DOHH2 (cell line): Measurements from ENCODE around the gene TDRD12.

Experiments
- H3F3A ChIP-seq: fragments of 200-600 bp; sonication (generic), shearing (Covaris generic); 2 replicates; pipeline ENCODE4 v1.6.0; 2016; ENCODE audit warnings: antibody characterized with exemption, mild to moderate bottlenecking; ENCODE audit not compliant: control insufficient read depth, insufficient read depth
- H3K27ac ChIP-seq: fragments of 200-600 bp; sonication (generic); 2 replicates; pipeline ENCODE4 v1.5.1; 2014; ENCODE audit warnings: low read depth, mild to moderate bottlenecking, low read length, moderate library complexity
- H3K27me3 ChIP-seq: fragments of 200-600 bp; sonication (generic); 2 replicates; pipeline ENCODE4 v1.6.1; 2014; ENCODE audit warnings: mild to moderate bottlenecking, low read length, mixed read lengths; ENCODE audit not compliant: control insufficient read depth
- H3K36me3 ChIP-seq: fragments of 200-600 bp; sonication (generic); 2 replicates; pipeline ENCODE4 v1.6.1; 2014; ENCODE audit warnings: mild to moderate bottlenecking, low read length, moderate library complexity, mixed read lengths; ENCODE audit not compliant: control insufficient read depth
- H3K4me1 ChIP-seq: fragments of 200-600 bp; sonication (generic); 2 replicates; pipeline ENCODE4 v1.6.1; 2014; ENCODE audit warnings: mild to moderate bottlenecking, low read length, mixed read lengths; ENCODE audit not compliant: control insufficient read depth
- H3K4me2 ChIP-seq: fragments of 200-600 bp; sonication (generic); 2 replicates; pipeline ENCODE4 v1.6.0; 2014; ENCODE audit warnings: mild to moderate bottlenecking, low read length, moderate library complexity
- H3K4me3 ChIP-seq: fragments of 200-600 bp; sonication (generic); 2 replicates; pipeline ENCODE4 v1.5.1; 2014; ENCODE audit warnings: mild to moderate bottlenecking, low read length, mixed read lengths
- H3K79me2 ChIP-seq: fragments of 200-600 bp; sonication (generic); 2 replicates; pipeline ENCODE4 v1.6.1; 2014; ENCODE audit warnings: mild to moderate bottlenecking, low read length, mixed read lengths; ENCODE audit not compliant: control insufficient read depth
- H3K9me2 ChIP-seq: fragments of 200-600 bp; sonication (generic); replicated peaks from 2 replicates; pipeline ENCODE4 v1.6.1; 2014; ENCODE audit warnings: mild to moderate bottlenecking, low read length, mixed read lengths; ENCODE audit not compliant: control insufficient read depth
- H3K9me3 ChIP-seq: fragments of 200-600 bp; sonication (generic); 2 replicates; pipeline ENCODE4 v1.6.1; 2014; ENCODE audit warnings: antibody characterized with exemption, low read length, mixed read lengths; ENCODE audit not compliant: control insufficient read depth, insufficient read depth
- H4K20me1 ChIP-seq: fragments of 200-600 bp; sonication (generic); 2 replicates; pipeline ENCODE4 v1.6.0; 2014; ENCODE audit warnings: low read depth, mild to moderate bottlenecking, antibody characterized with exemption, low read length, moderate library complexity; ENCODE audit not compliant: control insufficient read depth, insufficient read depth
- EZH2phosphoT487 ChIP-seq: fragments of 200-600 bp; sonication (generic); IDR thresholded peaks from 2 replicates; pipeline ENCODE4 v1.6.1; 2017; ENCODE audit warnings: borderline replicate concordance, mild to moderate bottlenecking, antibody characterized with exemption, low read length, moderate library complexity, mixed read lengths
- TF ChIP-seq, protein P1 (sequence below): fragments of 200-600 bp; sonication (generic); IDR thresholded peaks from one replicate; pipeline ENCODE4 v1.5.1; 2014; ENCODE audit warnings: antibody characterized with exemption, mild to moderate bottlenecking, low read depth, low read length; ENCODE audit not compliant: poor library complexity, severe bottlenecking

TDRD12 gene, protein sequence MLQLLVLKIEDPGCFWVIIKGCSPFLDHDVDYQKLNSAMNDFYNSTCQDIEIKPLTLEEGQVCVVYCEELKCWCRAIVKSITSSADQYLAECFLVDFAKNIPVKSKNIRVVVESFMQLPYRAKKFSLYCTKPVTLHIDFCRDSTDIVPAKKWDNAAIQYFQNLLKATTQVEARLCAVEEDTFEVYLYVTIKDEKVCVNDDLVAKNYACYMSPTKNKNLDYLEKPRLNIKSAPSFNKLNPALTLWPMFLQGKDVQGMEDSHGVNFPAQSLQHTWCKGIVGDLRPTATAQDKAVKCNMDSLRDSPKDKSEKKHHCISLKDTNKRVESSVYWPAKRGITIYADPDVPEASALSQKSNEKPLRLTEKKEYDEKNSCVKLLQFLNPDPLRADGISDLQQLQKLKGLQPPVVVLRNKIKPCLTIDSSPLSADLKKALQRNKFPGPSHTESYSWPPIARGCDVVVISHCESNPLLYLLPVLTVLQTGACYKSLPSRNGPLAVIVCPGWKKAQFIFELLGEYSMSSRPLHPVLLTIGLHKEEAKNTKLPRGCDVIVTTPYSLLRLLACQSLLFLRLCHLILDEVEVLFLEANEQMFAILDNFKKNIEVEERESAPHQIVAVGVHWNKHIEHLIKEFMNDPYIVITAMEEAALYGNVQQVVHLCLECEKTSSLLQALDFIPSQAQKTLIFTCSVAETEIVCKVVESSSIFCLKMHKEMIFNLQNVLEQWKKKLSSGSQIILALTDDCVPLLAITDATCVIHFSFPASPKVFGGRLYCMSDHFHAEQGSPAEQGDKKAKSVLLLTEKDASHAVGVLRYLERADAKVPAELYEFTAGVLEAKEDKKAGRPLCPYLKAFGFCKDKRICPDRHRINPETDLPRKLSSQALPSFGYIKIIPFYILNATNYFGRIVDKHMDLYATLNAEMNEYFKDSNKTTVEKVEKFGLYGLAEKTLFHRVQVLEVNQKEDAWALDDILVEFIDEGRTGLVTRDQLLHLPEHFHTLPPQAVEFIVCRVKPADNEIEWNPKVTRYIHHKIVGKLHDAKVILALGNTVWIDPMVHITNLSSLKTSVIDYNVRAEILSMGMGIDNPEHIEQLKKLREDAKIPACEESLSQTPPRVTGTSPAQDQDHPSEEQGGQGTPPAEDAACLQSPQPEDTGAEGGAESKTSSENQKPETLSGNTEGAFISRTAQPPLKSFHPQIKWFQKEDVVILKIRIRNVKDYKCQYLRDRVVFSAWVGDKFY (N-terminal part only)

DNA sequence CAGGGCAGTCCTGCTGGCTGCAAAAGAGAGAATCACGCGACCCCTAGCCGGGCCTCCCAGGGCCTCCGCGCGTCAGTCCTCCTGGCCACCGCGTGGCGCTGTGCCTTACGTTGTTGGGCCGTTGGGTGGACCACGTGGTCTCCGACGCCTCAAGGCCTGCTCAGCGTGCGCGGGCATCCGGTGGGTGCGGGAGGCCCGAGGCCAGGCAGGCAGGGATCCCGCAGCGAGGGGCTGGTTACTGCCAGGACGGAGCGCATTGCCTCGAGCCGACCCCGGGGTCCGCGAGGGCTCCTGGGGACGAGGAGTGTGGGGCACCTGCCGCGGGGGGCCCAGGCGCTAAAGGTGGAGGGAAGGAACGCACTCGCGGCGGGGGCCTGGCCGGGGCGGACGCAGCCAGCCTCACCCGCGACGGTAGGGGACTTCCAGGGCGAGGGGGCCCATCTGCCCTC is at the start of gene TDRD12:
Gene TDRD12, plus strand, starts transcription at position 157 of the 449 bp plus-strand sequence. CDS start 306 bp downstream, outside the sequence.
- Histone ChIP-seq H3K4me1 (no peaks in the 10 kb centered on the region), H3K4me3 (no peak within 1 kb of the TSS), H3K4me2 (no peak within 1 kb of the TSS), H3K27me3 (no peaks in the 10 kb centered on the region), H3K79me2 (no peaks in the 10 kb centered on the region), H3K27ac (no peak within 1 kb of the TSS), H3F3A (no peaks in the 10 kb centered on the region; the same call in 1 of the 2 replicates), H3K9me3 (no peaks in the 10 kb centered on the region), H4K20me1 (no peaks in the 10 kb centered on the region), H3K36me3 (no peaks in the 10 kb centered on the region), H3K9me2 (no peaks in the 10 kb centered on the region)
- TF ChIP-seq, protein P1, sequence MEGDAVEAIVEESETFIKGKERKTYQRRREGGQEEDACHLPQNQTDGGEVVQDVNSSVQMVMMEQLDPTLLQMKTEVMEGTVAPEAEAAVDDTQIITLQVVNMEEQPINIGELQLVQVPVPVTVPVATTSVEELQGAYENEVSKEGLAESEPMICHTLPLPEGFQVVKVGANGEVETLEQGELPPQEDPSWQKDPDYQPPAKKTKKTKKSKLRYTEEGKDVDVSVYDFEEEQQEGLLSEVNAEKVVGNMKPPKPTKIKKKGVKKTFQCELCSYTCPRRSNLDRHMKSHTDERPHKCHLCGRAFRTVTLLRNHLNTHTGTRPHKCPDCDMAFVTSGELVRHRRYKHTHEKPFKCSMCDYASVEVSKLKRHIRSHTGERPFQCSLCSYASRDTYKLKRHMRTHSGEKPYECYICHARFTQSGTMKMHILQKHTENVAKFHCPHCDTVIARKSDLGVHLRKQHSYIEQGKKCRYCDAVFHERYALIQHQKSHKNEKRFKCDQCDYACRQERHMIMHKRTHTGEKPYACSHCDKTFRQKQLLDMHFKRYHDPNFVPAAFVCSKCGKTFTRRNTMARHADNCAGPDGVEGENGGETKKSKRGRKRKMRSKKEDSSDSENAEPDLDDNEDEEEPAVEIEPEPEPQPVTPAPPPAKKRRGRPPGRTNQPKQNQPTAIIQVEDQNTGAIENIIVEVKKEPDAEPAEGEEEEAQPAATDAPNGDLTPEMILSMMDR = peak; percentile 18
- no peak for TF ChIP-seq EZH2phosphoT487

DNA sequence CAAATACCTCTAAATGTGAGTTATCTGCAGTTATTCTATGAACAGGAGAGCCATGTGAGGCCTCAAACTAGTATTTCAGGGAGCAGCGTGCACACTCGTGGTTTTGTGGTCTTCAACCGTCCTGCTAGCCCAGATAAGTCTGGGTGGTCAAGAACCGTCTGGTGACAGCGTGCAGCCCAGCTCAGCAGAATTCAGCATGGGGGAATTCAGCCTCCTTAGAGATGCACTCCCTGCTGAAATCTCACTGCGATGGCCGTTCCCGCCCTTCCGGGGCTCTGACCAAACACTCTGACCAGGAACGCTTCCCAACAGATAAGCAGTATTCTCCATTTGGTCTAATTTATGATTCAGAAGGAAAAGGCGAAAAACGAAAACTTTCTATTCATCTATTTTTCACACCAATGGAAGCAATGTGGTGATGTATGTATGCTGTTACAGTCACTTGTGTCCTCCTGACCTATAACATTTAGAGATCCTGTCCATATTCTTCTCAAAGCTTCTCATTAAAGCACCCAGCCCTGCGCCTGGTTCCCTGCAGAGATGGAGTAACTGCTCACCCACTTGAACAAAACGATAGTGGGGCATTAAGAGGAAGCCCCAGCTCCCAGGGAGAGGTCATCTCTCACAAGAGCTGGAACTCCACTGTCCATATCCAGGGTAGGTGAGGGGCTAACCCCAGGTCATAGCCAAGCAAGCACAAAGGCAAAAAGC is 47.5 kb upstream of the TDRD12 start:
- H4K20me1 ChIP-seq = peaks cover 22% of the 10 kb centered on the region

More for the DNA sequence above, 47.5 kb upstream of the TDRD12 start:
- TF ChIP-seq EZH2phosphoT487 = no peak
- TF ChIP-seq, protein P1 = no peak
- Histone ChIP-seq H3K36me3 (peaks cover 16% of the 10 kb centered on the region; the same call in 1 of the 2 replicates), H3K79me2 (peaks cover 76% of the 10 kb centered on the region), H3K9me3 (no peaks in the 10 kb centered on the region), H3K27ac (no peak overlapping the region), H3K4me2 (no peak overlapping the region), H3K4me3 (no peak overlapping the region), H3K9me2 (no peaks in the 10 kb centered on the region), H3K4me1 (peaks cover 23% of the 10 kb centered on the region), H3F3A (no peaks in the 10 kb centered on the region), H3K27me3 (no peaks in the 10 kb centered on the region)
